ENCODE results near the gene TTC28. TPM values are rescaled to one million over a fixed set of nuclear protein-coding genes. Genes with fewer than 3 reads are reported as not detected.

TTC28 gene
- total and polyA plus RNA-seq, 2 donors (not counting 1 experiment from before 2014, with no cell fraction given) = 8.2 to 31.4 TPM

- Histone ChIP-seq H3K79me2 (ENCODE audit: control insufficient read depth, insufficient read depth, low read length) (no peaks in the 10 kb centered on the region), H3K27ac (ENCODE audit: insufficient read depth, low read length) (no peak overlapping the region), H4K20me1 (ENCODE audit: control insufficient read depth, extremely low read depth, insufficient read depth, low read length) (no peaks in the 10 kb centered on the region), H3K4me3 (replicated peaks in 1 of 4; ENCODE audit: control extremely low read depth in 1 of 4, insufficient read depth in 1 of 4, low read depth in 3 of 4, low read length in 4 of 4) (no peak overlapping the region), H3K36me3 (ENCODE audit: control insufficient read depth, insufficient read depth, low read length) (no peaks in the 10 kb centered on the region), H2AFZ (ENCODE audit: low read length) (no peak overlapping the region), H3K4me2 (ENCODE audit: extremely low read depth, insufficient read depth, low read length) (no peak overlapping the region), H3K27me3 (ENCODE audit: control insufficient read depth, insufficient read depth, low read length) (no peaks in the 10 kb centered on the region), H3K9me3 (ENCODE audit: control insufficient read depth, insufficient read depth, low read depth, low read length) (no peaks in the 10 kb centered on the region), H3K9ac (ENCODE audit: insufficient read depth, low read length) (no peak overlapping the region), H3K4me1 (ENCODE audit: control insufficient read depth, extremely low read depth, insufficient read depth, low read length) (peaks cover under 1% of the 10 kb centered on the region)
- TF ChIP-seq CTCF (conservative IDR thresholded peaks at IDR 0.05 in 1 of 2, IDR thresholded peaks at IDR 0.05 in 1 of 2; ENCODE audit: low read depth in 1 of 2, low read length in 2 of 2) (no peak), EZH2 (IDR thresholded peaks at IDR 0.05; ENCODE audit: low read length, missing control alignments) (no peak)
- DNase-seq (ENCODE audit: low read depth in 2 of 2) = peak in 1 of 2 donors; percentile 68
These were observed 530.7 kb downstream of the TTC28 start for GRCh38 chr22:28148816-28149465.

- no peak for DNase-seq (ENCODE audit: low read depth in 2 of 2)
- Histone ChIP-seq H3K36me3 (ENCODE audit: control insufficient read depth, insufficient read depth, low read length) (no peaks in the 10 kb centered on the region), H3K27me3 (ENCODE audit: control insufficient read depth, insufficient read depth, low read length) (no peaks in the 10 kb centered on the region), H3K4me1 (ENCODE audit: control insufficient read depth, extremely low read depth, insufficient read depth, low read length) (peaks cover 9% of the 10 kb centered on the region), H3K9ac (ENCODE audit: insufficient read depth, low read length) (no peak overlapping the region), H3K27ac (ENCODE audit: insufficient read depth, low read length) (no peak overlapping the region), H3K9me3 (ENCODE audit: control insufficient read depth, insufficient read depth, low read depth, low read length) (no peaks in the 10 kb centered on the region), H4K20me1 (ENCODE audit: control insufficient read depth, extremely low read depth, insufficient read depth, low read length) (no peaks in the 10 kb centered on the region), H3K4me3 (replicated peaks in 1 of 4; ENCODE audit: control extremely low read depth in 1 of 4, insufficient read depth in 1 of 4, low read depth in 3 of 4, low read length in 4 of 4) (no peak overlapping the region), H3K79me2 (ENCODE audit: control insufficient read depth, insufficient read depth, low read length) (no peaks in the 10 kb centered on the region), H3K4me2 (ENCODE audit: extremely low read depth, insufficient read depth, low read length) (no peak overlapping the region), H2AFZ (ENCODE audit: low read length) (no peak overlapping the region)
- TF ChIP-seq CTCF (conservative IDR thresholded peaks at IDR 0.05 in 1 of 2, IDR thresholded peaks at IDR 0.05 in 1 of 2; ENCODE audit: low read depth in 1 of 2, low read length in 2 of 2) = no peak
- TF ChIP-seq EZH2 (IDR thresholded peaks at IDR 0.05; ENCODE audit: low read length, missing control alignments) = no peak
These were observed 532.2 kb downstream of the TTC28 start for GRCh38 chr22:28147401-28147800.

GRCh38 chr22:28146401-28147314 lies 533.0 kb downstream of the TTC28 start:
- H3K4me3 ChIP-seq (replicated peaks in 1 of 4; ENCODE audit: control extremely low read depth in 1 of 4, insufficient read depth in 1 of 4, low read depth in 3 of 4, low read length in 4 of 4) = no peak overlapping the region
- H2AFZ ChIP-seq (ENCODE audit: low read length) = no peak overlapping the region
- no peak overlapping the region for H3K9ac ChIP-seq (ENCODE audit: insufficient read depth, low read length)
- H3K9me3 ChIP-seq (ENCODE audit: control insufficient read depth, insufficient read depth, low read depth, low read length) = no peaks in the 10 kb centered on the region
- no peaks in the 10 kb centered on the region for H3K79me2 ChIP-seq (ENCODE audit: control insufficient read depth, insufficient read depth, low read length)
- no peak overlapping the region for H3K27ac ChIP-seq (ENCODE audit: insufficient read depth, low read length)
- H3K36me3 ChIP-seq (ENCODE audit: control insufficient read depth, insufficient read depth, low read length) = no peaks in the 10 kb centered on the region
- no peak overlapping the region for H3K4me2 ChIP-seq (ENCODE audit: extremely low read depth, insufficient read depth, low read length)
- H3K4me1 ChIP-seq (ENCODE audit: control insufficient read depth, extremely low read depth, insufficient read depth, low read length) = peaks cover 11% of the 10 kb centered on the region
- no peaks in the 10 kb centered on the region for H4K20me1 ChIP-seq (ENCODE audit: control insufficient read depth, extremely low read depth, insufficient read depth, low read length)
- H3K27me3 ChIP-seq (ENCODE audit: control insufficient read depth, insufficient read depth, low read length) = no peaks in the 10 kb centered on the region
- DNase-seq (ENCODE audit: low read depth in 2 of 2) = peak; percentile 29 to 64
- TF ChIP-seq CTCF (conservative IDR thresholded peaks at IDR 0.05 in 1 of 2, IDR thresholded peaks at IDR 0.05 in 1 of 2; ENCODE audit: low read depth in 1 of 2, low read length in 2 of 2) (no peak), EZH2 (IDR thresholded peaks at IDR 0.05; ENCODE audit: low read length, missing control alignments) (no peak)
